ENCODE data around the gene PRDX3.
A peak's percentile ranks its signal among the peaks of the same experiment; 100 is the strongest.
"Not testable (repeated sequence)": the region's sequence is repeated elsewhere in the genome, so short reads cannot be mapped to it uniquely, and the experiment has no call there.

PRDX3 gene

DNA sequence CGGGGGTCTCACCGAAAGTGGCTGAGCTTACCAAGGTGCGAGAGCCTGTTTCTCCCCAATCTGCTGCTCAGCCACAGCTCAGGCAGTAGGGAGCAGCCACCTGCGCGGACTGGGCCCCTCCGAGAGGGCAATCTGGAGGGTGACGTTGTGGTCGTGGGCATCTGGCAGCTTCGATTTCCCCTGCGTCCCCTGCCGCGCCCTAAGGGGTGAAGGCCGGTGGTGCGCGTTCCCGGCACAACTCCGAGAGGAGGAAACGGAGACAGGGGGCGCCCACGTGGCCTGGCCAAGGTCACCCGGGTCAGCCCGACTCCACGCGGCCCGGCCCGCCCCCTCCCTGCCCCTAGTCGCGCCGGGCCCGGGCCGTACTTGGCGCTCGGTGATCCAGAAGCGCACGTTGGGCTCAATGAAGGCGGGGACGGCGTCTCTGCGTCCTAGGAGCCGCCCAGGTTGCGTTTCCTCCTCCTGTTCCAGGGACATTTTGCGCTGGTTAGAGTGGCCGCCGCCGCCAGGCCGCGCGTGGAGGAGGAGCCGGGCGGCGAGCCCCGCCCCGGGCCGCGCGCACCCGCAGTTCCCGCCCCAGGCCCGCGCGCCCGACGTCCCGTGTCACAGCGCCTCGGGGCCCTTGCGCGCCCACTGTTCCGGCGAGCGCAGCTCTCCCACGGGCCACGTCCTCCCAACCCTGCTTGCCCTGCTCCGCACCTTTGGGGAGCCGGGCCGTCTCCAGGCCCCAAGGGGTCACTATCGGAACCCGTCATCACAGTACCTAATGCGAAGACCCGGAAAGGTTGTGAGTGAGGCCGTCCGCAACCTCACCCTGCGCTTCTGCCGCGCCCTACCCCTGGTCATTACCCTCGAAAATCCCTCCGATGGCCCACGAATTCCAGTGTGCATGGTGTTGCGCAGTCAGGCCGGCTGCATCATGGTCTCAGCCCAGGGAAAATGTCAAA lies 13.2 kb downstream of the PRDX3 start, which contains the start of gene SFXN4:
Gene SFXN4 (minus strand): TSS at position 544 of the 947 bp plus-strand sequence. CDS start 67 bp downstream, at position 477.
- peak; percentile 49 to 73 (median 62) for DNase-seq (ENCODE audit: low read depth in 4 of 4, low spot score in 1 of 4)

DNA sequence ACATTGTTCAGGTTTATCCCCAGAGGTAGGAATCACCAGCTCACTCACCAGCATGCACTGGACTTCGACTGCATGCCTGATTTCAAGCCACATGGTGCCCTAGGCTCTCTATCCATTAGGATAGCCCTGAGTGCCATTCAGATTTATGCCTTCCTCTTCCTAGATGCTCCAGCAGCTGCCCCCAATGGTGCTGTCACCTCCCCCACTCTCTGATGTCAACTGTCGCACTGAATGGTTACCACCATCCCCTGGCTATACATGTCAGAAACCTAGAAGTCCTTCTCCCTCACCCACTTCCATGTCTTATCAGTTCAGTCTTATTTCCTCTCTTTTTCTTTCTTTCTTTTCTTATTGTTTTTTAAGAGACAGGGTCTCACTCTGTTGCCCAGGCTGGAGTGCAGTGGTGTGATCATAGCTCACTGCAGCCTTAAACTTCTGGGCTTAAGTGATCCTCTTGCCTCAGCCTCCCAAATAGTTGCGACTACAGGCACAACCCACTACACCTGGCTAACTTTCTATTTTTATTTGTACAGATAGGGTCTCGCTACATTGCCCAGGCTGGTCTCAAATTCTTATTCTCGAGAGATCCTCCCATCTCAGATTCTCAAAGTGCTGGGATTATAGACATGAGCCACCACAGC lies 16.0 kb downstream of the PRDX3 start:
- no peak for DNase-seq (ENCODE audit: low read depth in 4 of 4, low spot score in 1 of 4)

DNA sequence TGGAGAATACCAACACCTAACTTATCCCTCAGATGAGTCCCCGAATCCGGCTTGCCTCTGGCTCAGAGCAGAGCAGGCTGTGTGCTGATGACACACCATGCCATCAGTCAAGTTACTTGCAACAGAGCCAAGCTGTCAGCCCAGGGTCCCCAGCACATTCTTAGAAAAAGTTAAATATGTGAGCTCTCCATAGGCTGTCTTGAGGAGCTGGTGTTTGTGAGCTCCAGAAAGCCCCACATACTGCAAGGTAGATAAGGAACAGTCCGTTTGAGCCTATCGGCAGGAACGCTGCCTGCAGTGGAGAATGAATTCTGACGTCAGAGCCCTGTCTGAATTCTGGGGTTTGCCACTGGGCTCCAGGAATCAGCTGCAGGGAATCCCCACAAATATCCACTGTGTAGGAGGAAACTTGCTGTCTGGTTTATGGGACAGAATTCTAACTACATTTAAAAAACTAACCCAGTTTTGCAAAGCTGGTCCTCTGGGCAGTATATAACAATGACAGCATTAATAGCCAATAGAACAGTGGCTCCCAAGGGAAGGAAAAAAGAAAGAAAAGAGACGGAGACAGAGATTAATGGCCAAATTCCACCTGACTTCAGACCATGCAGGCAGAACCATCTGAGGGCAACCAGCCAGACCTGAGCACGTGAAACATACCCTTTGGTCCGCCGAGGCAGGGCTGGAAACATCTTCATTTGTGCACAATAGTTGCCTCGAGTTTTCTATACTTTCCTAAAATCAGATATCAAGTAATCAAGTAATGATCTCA lies 16.7 kb downstream of the PRDX3 start:
- DNase-seq (ENCODE audit: low read depth in 4 of 4, low spot score in 1 of 4) = no peak

DNA sequence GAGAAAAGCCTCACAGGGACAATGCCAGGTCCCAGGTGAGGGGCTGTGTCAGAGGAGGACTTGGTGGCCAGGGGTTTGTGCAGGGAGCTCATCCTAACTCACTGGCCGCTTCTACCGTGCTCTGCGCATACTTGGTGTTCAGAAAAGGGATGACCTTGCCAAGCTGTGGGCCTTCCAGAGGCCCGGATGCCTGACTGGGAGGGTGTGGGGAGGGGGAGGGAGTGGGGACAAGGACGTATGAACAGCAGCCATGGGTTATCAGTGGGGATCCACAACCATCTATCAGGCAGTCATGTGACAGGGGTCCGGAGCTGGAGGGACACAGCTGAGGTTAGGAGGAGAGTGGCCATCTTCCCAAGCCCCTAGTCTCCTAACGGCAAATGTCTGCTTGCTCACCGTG lies 19.3 kb downstream of the PRDX3 start:
- DNase-seq (ENCODE audit: low read depth in 4 of 4, low spot score in 1 of 4) = no peak

DNA sequence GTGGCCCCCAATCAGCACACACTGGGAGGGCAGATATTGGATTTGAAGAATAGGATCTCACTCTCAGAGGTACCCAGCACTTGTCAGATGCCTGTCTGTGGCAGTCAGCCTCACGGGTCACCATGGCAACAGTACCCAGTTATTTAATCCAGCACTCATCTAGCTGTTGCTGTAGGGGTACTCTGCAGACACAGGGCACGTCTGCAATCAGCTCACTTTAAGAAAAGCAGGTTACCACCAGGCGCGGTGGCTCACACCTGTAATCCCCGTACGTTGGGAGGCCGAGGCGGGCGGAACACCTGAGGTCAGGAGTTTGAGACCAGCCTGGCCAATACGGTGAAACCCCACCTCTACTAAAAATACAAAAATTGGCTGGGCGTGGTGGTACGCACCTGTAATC lies 25.0 kb downstream of the PRDX3 start:
- DNase-seq (ENCODE audit: low read depth in 4 of 4, low spot score in 1 of 4) = no peak

DNA sequence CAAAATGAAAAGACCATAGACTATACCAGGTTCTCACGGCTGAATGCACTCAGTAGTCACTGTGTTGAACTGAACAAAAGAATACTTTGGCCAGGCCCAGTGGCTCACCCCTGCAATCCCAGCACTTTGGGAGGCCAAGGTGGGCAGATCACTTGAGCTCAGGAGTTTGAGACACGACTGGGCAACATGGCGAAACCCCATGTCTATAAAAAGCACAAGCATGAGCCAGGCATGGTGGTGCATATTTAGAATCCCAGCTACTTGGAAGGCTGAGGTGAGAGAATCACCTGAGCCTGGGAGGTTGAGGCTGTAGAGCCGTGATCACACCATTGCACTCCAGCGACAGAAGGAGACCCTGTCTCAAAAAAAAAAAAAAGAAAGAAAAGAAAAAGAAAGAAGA lies 25.6 kb downstream of the PRDX3 start:
- no peak for DNase-seq (ENCODE audit: low read depth in 4 of 4, low spot score in 1 of 4)

DNA sequence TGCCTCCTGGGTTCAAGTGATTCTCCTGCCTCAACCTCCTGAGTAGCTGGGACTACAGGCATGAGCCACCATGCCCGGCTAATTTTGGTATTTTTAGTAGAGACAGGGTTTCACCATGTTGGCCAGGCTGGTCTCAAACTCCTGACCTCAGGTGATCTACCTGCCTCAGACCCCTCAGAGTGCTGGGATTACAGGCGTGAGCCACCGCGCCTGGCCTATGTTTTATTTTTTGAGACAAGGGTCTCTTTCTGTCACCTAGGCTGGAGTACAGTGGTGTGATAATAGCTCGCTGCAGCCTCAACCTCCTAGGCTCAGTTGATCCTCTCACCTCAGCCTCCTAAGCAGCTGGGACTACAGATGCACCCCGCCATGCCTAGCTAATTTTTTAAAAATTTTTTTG lies 27.0 kb downstream of the PRDX3 start:
- not testable (repeated sequence) for DNase-seq (ENCODE audit: low read depth in 4 of 4, low spot score in 1 of 4)

DNA sequence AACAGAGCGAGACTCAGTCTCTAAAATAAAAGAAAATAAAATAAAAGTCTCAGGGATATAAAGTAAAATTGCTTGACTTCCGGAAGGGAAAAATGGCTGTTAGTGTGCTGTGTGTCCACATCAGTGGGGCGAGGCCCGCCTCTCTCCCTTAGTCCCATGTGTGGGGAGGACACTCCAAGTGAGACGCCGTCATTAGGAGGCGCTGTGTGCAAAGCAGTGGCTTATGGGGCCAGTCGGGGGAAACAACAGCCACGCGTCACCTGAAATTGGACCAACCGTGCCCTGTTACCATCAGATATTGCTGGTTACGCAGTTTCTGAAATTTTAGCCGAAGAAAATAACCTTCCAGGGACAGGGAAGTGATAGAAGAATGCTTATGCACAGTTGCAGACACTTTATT lies 28.9 kb downstream of the PRDX3 start:
- DNase-seq (ENCODE audit: low read depth in 4 of 4, low spot score in 1 of 4) = no peak

DNA sequence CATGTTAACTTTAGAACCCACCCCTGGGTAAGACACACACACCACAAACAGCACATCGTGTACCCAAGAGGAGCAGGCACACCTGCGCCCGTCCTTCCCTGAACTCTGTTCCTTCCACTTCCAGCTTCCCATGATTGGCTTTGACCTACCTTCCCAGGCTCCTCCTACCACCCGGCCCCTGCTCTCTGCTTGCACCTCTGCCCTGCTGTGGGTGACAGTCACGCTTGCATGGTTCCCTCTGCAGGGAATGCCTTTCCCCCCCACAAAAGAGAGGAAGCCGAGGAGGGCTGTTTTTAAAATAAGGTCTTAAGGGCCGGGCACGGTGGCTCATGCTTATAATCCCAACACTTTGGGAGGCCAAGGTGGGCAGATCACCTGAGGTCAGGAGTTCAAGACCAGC lies 29.5 kb downstream of the PRDX3 start:
- DNase-seq (ENCODE audit: low read depth in 4 of 4, low spot score in 1 of 4) = no peak

DNA sequence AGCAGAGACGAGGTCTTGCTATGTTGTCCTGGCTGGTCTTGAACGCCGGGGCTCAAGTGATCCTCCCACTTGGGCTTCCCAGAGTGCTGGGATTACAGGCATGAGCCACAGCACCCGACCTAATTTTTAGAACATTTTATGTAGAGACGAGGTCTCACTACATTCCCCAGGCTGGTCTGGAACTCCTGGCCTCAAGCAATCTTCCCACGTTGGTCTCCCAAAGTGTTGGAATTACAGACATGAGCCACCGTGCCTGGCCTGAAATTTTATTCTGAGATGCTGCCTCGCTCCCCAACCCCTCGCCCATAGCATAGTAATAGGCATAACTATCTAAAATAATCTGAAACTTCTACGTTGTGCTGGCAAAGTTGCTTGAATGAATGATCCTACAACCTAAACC lies 35.0 kb downstream of the PRDX3 start:
- no peak for DNase-seq (ENCODE audit: low read depth in 4 of 4, low spot score in 1 of 4)

DNA sequence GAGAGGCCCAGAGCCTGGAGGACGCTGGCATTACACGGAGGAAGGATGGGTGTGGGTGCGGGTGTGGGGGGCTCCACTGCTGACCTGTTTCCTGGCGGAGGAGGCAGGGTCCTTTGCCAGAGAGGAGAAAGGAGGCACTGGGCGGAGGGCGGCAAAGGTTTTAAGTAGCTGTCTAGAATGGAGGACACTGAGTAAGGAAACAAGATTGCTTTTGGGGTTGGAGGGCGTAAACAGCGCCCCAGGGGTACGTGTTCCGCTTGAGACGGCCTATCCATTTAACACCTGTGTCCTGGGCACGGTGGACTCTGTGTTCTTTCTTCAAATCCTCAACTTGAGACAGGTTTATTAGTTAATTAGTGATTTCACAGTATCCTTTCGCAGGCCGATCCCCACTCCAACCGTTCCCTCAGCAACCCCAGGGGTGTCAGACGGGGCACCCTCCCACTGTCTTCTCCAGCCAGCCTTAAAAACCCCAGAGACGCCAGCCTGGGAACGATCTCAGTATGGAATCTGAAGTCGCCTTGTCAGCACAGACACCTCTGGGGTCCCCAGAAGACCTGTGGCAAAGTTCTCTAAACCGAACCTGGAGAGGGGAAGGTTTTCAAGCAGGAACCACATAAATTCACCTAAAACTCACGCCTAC lies 37.9 kb downstream of the PRDX3 start:
- DNase-seq (ENCODE audit: low read depth in 4 of 4, low spot score in 1 of 4) = no peak

DNA sequence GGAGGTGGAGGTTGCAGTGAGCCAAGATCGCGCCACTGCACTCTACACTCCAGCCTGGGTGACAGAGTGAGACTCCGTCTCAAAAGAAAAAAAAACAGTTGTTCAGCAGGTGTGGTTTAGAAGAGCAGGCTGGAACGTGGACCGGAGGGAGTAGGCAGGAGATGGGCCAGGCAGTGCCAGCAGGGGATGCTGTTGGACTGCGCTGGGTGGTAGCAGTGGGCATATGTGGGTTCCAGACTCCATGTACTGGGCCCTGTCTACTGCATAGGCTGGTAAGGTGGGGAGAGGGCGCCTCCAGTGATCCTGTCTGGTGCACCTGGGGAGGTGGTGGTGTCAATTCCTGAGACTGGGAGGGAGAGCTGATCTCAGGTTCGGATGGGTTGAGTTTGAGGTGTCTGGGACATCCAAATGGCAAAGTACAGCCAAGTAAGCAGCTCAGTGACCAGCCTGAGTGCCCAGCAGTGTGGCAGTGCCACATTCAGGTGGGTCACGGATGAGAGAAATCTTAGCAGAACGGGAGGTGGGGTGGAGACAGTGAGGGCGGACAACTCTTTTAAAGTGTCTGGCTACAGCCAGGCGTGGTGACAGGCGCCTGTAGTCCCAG lies 39.0 kb downstream of the PRDX3 start:
- DNase-seq (ENCODE audit: low read depth in 4 of 4, low spot score in 1 of 4) = peak in 2 of 4 experiments; percentile 9 to 13

DNA sequence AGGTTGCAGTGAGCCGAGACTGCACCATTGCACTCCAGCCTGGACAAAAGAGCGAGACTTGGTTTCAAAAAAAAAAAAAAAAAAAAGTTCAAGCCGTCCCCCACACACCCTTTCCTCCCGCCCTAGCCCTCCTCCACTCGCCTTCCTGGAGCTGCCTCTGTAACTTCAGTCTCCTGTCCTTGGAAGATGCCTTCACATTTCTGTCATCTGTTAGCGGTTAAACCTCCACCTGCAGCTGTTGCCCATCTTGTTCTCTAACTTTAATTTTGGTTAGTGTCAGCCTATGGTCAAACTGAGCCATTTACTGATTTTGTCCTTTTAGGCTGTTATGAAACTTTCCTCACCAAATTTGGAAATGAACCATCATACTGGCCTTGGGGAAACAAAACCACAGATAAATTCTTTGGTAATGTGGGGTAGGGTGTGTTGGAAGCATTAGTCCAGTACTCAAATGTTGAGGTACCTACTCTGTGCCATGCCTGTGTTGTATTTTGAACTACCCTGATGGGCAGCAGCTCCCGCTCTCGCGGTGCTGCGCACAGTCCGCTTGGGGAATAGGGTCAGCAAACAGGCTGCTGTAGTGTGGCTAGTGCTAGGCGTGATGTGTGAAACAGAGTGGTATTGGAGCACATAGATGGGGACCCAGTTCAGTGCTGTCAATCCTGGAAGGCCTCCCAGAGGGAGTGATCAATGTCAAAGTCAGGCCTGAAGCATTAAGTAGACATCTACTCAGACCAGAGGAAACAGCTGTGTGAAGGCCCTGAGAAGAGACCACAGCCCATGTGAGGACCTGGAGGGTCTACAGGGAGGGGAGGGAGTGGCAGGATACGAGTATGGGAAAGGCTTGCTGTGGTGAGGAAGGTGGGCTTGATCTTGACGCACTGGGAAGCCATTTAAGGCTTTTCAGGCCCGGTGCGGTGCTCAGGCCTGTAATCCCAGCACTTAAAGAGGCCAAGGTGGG lies 40.0 kb downstream of the PRDX3 start:
- DNase-seq (ENCODE audit: low read depth in 4 of 4, low spot score in 1 of 4) = no peak

DNA sequence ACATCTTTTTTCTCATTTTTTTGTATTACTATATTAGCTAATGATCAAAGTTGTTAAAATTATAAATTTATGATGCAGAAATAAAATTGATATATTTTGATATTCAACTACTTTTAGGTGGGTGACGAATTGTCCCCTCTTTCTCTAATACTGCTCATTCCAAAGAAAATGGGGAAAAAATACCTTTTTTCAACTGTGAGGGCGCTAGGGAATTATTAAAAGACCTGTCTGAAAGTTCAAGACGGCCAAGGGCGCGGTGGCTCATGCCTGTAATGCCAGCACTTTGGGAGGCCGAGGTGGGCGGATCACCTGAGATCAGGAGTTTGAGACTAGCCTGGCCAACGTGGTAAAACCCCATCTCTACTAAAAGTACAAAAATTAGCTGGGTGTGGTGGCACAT lies 40.7 kb downstream of the PRDX3 start:
- not testable (repeated sequence) for DNase-seq (ENCODE audit: low read depth in 4 of 4, low spot score in 1 of 4)

DNA sequence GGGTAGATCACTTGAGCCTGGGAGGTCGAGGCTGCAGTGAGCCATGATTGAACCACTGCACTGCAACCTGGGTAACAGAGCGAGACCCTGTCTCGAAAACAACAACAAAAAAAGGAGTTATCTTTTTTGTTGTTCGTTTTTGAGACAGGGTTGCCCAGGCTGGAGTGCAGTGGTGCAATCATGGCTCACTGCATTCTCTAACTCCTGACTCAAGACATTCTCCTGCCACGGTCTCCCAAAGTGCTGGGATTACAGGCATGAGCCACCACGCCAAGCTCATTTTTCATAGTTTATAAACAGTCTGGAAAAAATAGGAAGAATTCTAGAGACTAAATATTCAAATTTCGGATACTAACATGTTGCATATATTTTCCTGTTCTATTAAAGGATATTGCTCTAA lies 42.5 kb downstream of the PRDX3 start:
- no peak for DNase-seq (ENCODE audit: low read depth in 4 of 4, low spot score in 1 of 4)

DNA sequence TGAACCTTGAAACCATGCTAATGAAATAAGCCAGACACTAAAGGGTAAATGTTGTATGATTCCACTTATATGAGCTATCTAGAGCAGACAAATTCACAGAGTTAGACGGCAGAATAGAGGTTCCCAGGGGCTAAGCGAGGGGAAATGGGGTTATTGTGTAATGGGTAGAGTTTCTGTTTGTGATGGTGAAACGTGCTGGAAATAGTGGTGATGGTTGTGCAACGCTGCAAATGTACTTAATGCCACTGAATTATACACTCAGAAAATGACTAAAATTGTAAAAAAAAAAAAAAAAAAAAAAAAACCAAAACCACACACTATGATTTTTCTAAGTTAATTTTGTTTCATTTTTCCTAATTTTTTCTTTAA lies 43.1 kb downstream of the PRDX3 start:
- no peak for DNase-seq (ENCODE audit: low read depth in 4 of 4, low spot score in 1 of 4)

DNA sequence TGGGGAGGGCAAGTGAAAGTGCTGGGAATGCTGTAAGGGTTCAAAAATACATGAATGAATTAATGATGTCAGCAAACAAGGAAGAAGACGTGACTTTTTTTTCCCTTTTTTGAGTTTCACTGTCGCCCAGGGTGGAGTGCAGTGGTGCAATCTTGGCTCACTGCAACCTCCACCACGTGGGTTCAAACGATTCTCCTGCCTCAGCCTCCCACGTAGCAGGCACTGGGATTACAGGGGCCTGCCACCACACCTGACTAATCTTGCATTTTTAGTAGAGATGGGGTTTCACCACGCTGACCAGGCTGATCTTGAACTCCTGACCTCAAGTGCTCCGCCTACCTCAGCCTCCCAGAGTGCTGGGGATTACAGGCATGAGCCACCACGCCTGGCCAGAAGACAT lies 44.7 kb downstream of the PRDX3 start:
- peak in 1 of 4 experiments; percentile 40 for DNase-seq (ENCODE audit: low read depth in 4 of 4, low spot score in 1 of 4)

DNA sequence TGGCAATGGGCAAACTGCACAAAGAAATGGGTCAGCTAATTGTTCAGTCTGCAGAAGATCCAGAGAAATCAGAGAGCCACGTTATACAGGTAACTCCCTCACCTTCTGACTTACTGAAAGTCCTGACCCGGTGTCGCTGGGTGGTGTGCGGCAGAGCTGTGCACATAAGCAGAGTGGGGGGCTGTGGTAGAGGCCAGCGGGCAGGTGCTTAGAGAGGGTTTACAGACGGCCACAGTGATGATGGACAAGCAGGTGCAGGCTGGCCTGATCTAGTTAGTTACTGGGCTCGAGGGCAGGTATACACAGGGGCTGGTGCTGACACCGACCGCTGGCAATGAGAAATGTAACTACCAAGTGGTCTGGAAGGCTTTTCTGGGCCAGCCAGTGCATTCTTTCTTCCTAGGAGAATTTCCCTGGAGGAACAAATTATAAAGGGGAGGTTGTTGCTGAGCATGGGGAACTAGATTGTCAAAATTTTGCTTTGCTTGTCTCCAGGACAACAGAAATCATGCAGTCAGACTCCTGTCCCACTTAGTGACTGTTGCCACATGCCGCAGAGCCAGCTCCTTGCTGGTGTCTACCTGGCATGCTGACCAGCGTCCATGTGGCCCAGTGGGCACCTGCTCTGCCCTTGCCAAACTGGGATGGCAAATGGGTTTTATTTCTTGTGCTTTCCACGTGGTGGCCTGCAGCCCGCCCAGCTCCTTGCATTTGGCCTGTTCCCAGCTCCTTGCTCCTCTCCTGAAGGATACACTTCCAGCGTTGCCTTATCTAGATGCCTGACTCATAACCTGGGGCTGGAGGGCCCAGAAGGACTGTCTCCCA lies 45.9 kb downstream of the PRDX3 start:
- no peak for DNase-seq (ENCODE audit: low read depth in 4 of 4, low spot score in 1 of 4)

Measured in stimulated activated CD4-positive, alpha-beta T cell treated with anti-CD3 and anti-CD28 coated beads, Interleukin-1b, Interleukin-23, amount 100 ng/mL, for 24 hours (primary cell).